ENCODE measurements around the gene TFPI.
A peak's percentile ranks its signal among the peaks of the same experiment; 100 is the strongest.
"Not testable (repeated sequence)": the region's sequence is repeated elsewhere in the genome, so short reads cannot be mapped to it uniquely, and the experiment has no call there.

The TFPI gene

DNA sequence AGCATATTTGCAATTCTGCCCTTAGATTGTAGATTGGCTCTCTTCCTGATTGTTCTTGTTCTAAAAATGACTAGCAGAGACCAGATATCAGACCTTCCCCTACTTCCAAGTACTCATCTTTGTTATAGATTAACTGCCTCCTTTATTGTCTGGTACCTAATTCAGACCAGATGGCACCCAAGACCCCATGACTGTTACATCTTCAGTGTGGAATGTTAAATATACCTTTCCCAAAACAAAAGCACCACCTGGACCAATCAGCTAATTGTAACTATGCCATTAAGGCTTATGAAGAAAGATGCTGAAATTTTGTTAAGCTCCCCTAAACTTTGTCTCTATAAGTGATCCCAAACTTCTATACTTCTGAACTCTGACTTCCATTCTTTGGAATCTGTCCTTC lies 12.0 kb upstream of the TFPI start:
- POLR2A ChIA-PET (ENCODE audit: low non-redundant PET), result no interaction called here
- CTCF ChIA-PET, result interaction anchor here (0.6 to 1.0 kb wide), 2 partner anchors 12 to 66 kb away, joined by 4 to 5 read pairs; no protein-coding TSS in a partner anchor
- no peak overlapping the region for H3K27ac ChIP-seq
- TF ChIP-seq, protein P1, sequence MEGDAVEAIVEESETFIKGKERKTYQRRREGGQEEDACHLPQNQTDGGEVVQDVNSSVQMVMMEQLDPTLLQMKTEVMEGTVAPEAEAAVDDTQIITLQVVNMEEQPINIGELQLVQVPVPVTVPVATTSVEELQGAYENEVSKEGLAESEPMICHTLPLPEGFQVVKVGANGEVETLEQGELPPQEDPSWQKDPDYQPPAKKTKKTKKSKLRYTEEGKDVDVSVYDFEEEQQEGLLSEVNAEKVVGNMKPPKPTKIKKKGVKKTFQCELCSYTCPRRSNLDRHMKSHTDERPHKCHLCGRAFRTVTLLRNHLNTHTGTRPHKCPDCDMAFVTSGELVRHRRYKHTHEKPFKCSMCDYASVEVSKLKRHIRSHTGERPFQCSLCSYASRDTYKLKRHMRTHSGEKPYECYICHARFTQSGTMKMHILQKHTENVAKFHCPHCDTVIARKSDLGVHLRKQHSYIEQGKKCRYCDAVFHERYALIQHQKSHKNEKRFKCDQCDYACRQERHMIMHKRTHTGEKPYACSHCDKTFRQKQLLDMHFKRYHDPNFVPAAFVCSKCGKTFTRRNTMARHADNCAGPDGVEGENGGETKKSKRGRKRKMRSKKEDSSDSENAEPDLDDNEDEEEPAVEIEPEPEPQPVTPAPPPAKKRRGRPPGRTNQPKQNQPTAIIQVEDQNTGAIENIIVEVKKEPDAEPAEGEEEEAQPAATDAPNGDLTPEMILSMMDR (conservative IDR thresholded peaks at IDR 0.05; ENCODE audit: low read depth), result no peak
- no peak for DNase-seq (ENCODE audit: low spot score)

DNA sequence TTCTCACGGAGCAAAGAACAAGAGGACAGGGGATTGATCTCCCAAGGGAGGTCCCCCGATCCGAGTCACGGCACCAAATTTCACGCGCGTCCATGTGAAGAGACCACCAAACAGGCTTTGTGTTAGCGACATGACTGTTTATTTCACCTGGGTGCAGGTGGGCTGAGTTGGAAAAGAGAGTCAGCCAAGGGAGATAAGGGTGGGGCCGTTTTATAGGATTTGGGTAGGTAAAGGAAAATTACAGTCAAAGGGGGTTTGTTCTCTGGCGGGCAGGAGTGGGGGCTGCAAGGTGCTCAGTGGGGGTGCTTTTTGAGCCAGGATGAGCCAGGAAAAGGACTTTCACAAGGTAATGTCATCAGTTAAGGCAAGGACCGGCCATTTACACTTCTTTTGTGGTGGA lies 11.4 kb upstream of the TFPI start:
- CTCF ChIA-PET; DNase-seq (ENCODE audit: low spot score); POLR2A ChIA-PET (ENCODE audit: low non-redundant PET); H3K27ac ChIP-seq: not testable (repeated sequence)

- POLR2A ChIA-PET (ENCODE audit: low non-redundant PET); CTCF ChIA-PET; H3K27ac ChIP-seq; DNase-seq (ENCODE audit: low spot score): not testable (repeated sequence)
These were observed 2.3 kb upstream of the TFPI start for GRCh38 chr2:187556493-187556892.

GRCh38 chr2:187554704-187555082 lies 458 bp upstream of the TFPI start:
- CTCF ChIA-PET, result interaction anchor here (0.6 kb wide), 1 partner anchor 11 kb away, joined by 5 read pairs; no protein-coding TSS in a partner anchor

DNA sequence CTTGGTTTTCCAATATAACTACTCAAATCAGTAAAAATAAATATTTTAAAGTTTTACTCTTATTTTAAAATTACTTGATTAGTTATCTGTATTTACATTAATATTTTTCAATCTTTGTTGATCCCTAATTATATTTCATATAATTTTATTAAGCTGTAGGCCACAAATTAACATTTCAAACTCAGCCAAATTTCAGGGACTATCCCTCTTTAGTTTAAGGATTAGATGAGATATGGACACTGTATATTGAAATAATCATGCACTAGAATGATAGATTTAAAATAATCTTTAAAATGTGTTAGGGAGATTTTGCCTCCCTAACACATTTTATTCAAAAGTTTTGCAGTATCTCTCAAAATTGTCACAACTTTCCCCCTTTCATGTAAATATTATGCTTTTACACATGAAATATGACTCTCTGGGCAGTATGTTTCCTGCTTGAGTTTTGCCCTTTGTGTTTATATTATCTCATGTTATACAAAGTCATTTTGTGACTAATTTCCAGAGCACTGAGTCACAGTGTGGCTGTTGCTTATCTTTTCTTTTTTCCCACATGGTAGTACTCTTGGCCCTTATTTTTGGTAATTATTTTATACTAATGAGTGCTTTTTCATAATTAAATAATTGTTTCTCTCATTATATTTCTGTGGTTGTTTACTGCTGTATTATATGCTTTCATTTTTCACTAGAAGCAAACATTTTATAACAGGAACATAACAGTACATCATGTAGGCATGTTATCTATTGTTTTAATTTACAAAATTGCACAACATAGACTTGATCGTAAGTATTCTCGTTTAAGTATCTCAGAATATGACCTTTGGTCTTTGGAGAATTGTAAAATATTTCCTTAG lies 1.2 kb downstream of the TFPI start:
- CTCF ChIA-PET, result no interaction called here
- TF ChIP-seq, protein P1 (conservative IDR thresholded peaks at IDR 0.05; ENCODE audit: low read depth), result no peak
- POLR2A ChIA-PET (ENCODE audit: low non-redundant PET), result no interaction called here
- peak; percentile 3 for DNase-seq (ENCODE audit: low spot score)
- no peak overlapping the region for H3K27ac ChIP-seq

More at GRCh38 chr2:187554704-187555082, 458 bp upstream of the TFPI start:
- H3K27ac ChIP-seq, result no peak overlapping the region
- TF ChIP-seq, protein P1 (conservative IDR thresholded peaks at IDR 0.05; ENCODE audit: low read depth), result no peak
- DNase-seq (ENCODE audit: low spot score), result no peak
- POLR2A ChIA-PET (ENCODE audit: low non-redundant PET), result no interaction called here

DNA sequence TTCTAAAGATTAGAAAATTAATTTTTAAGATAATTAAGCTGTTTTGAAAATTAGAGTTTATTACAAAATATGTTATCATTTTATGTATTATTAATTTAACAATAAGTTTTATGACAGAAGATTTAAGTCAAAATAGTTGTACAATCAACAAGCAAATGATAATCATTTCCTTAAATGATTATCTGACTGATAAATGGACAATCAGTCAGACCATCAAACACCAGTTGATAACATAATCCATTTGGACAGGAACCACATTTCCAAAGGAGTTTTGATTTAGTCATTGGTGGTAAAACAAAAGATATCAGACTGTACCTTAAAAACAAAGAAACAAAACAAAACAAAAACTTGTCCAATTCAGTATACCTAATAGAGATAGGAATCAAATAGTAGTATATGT lies 1.9 kb downstream of the TFPI start:
- no peak for DNase-seq (ENCODE audit: low spot score)
- POLR2A ChIA-PET (ENCODE audit: low non-redundant PET), result no interaction called here
- TF ChIP-seq, protein P1 (conservative IDR thresholded peaks at IDR 0.05; ENCODE audit: low read depth), result no peak
- CTCF ChIA-PET, result no interaction called here
- H3K27ac ChIP-seq, result no peak overlapping the region

- ChIA-PET POLR2A (ENCODE audit: low non-redundant PET) (no interaction called here), CTCF (no interaction called here)
- no peak for DNase-seq (ENCODE audit: low spot score)
- TF ChIP-seq, protein P1 (conservative IDR thresholded peaks at IDR 0.05; ENCODE audit: low read depth), result no peak
- H3K27ac ChIP-seq, result no peak overlapping the region
These were observed 3.4 kb downstream of the TFPI start for GRCh38 chr2:187550857-187551256.

Measured in RWPE1 (cell line).